Frontal cortex (tissue), 4 donors: ENCODE measurements around the gene RD3L. TPM values are rescaled to one million over a fixed set of nuclear protein-coding genes. Genes with fewer than 3 reads are reported as not detected.

ENCODE experiments used
- DNase-seq, 2 donors: peaks; one replicate each; pipeline ENCODE4 v3.0.0; 2012; ENCODE audit warnings: low spot score in 2 of 2
- FAIRE-seq: peaks from 2 replicates; lab custom pipeline; 2012; peaks lifted over from hg19 to GRCh38; lab: Jason Lieb, UNC
- total RNA-seq: library from RNA; depleted of rRNA; stranded (reverse); fragments of >200 nt; gene quantifications from one replicate; pipeline ENCODE4 v1.2.3, GENCODE V29; 2014
- donor health status: control.
- donor health status: control.
- donor health status: control.

The RD3L gene
- total RNA-seq, 1 donor from 2014 or later: not detected

- FAIRE-seq (no peak), DNase-seq (no peak)
Observed at GRCh38 chr14:103898204-103898603, 44.1 kb downstream of the RD3L start.

- DNase-seq (no peak), FAIRE-seq (no peak)
Observed at GRCh38 chr14:103897075-103897947, 45.0 kb downstream of the RD3L start.

- DNase-seq: no peak
- FAIRE-seq: no peak
Observed at GRCh38 chr14:103896578-103896977, 45.8 kb downstream of the RD3L start.

GRCh38 chr14:103894723-103895059, 47.6 kb downstream of the RD3L start:
- DNase-seq (no peak), FAIRE-seq (no peak)

GRCh38 chr14:103894034-103894722, 48.2 kb downstream of the RD3L start:
- no peak for FAIRE-seq
- no peak for DNase-seq

- FAIRE-seq: no peak
Observed at GRCh38 chr14:103892247-103892646, 50.1 kb downstream of the RD3L start.

GRCh38 chr14:103891667-103892215, 50.6 kb downstream of the RD3L start:
- FAIRE-seq: no peak
- no peak for DNase-seq

More at GRCh38 chr14:103892247-103892646, 50.1 kb downstream of the RD3L start:
- DNase-seq: no peak

GRCh38 chr14:103890821-103891666, 51.3 kb downstream of the RD3L start:
- FAIRE-seq: no peak
- no peak for DNase-seq

Other genes with a start within 250 kb of the RD3L start
- gene XRCC3, start 227.1 kb downstream of the RD3L start, total RNA-seq: 9.8 TPM
- 40.4 TPM for gene ZFYVE21, start 226.7 kb downstream of the RD3L start, total RNA-seq
- gene PPP1R13B, start 95.0 kb downstream of the RD3L start, total RNA-seq: 11.8 TPM
- gene TDRD9, start 14.1 kb downstream of the RD3L start, total RNA-seq: 6.5 TPM
- 0.41 TPM for gene ASPG, start 143.2 kb upstream of the RD3L start, total RNA-seq
- gene KIF26A, start 196.1 kb upstream of the RD3L start, total RNA-seq: 13.0 TPM